HG03571 (cell line): ENCODE results near the gene IFT27.
A peak's percentile ranks its signal among the peaks of the same experiment; 100 is the strongest.

Experiments
- ATAC-seq: cut with Tn5 transposase; IDR thresholded peaks from one replicate; pipeline ENCODE4 v1.9.1; 2021; ENCODE audit not compliant: unreplicated experiment

The IFT27 gene

GRCh38 chr22:36797911-36798673, 22.2 kb upstream of the IFT27 start:
- ATAC-seq = no peak

GRCh38 chr22:36797374-36797773, 21.5 kb upstream of the IFT27 start:
- ATAC-seq = no peak

- no peak for ATAC-seq
Measured at GRCh38 chr22:36796552-36797175, 20.7 kb upstream of the IFT27 start.

GRCh38 chr22:36795633-36796032, 19.7 kb upstream of the IFT27 start:
- no peak for ATAC-seq

GRCh38 chr22:36790648-36791047, 14.7 kb upstream of the IFT27 start:
- no peak for ATAC-seq

GRCh38 chr22:36787204-36787988, 11.5 kb upstream of the IFT27 start:
- no peak for ATAC-seq

GRCh38 chr22:36783743-36784142, 7.8 kb upstream of the IFT27 start:
- ATAC-seq = no peak

GRCh38 chr22:36781656-36782627, 6.0 kb upstream of the IFT27 start:
- ATAC-seq = peak; percentile 54

GRCh38 chr22:36778020-36778419, 2.1 kb upstream of the IFT27 start:
- ATAC-seq = no peak

GRCh38 chr22:36776722-36777121, 803 bp upstream of the IFT27 start:
- ATAC-seq = no peak

GRCh38 chr22:36775586-36775963, 344 bp downstream of the IFT27 start:
- peak; percentile 4 for ATAC-seq

- no peak for ATAC-seq
Measured at GRCh38 chr22:36773935-36774334, 2.0 kb downstream of the IFT27 start.

GRCh38 chr22:36772451-36772850, 3.5 kb downstream of the IFT27 start:
- ATAC-seq = no peak

- ATAC-seq = no peak
Measured at GRCh38 chr22:36771356-36772063, 4.4 kb downstream of the IFT27 start.

GRCh38 chr22:36770513-36771231, 5.2 kb downstream of the IFT27 start:
- ATAC-seq = no peak

- no peak for ATAC-seq
Measured at GRCh38 chr22:36769541-36770512, 6.1 kb downstream of the IFT27 start.

- no peak for ATAC-seq
Measured at GRCh38 chr22:36768616-36769015, 7.3 kb downstream of the IFT27 start.

- ATAC-seq = no peak
Measured at GRCh38 chr22:36768141-36768540, 7.8 kb downstream of the IFT27 start.
